GM12865 (cell line): ENCODE data around the gene MRPS12.

Experiments
- DNase-seq: peaks from one replicate; pipeline ENCODE4 v3.0.0; 2010; ENCODE audit warnings: low read depth
- H3K4me3 ChIP-seq: 2 replicates; pipeline ENCODE4 v1.5.1; 2011; ENCODE audit warnings: mild to moderate bottlenecking, low read depth, low read length, control low read depth
- CTCF ChIP-seq: IDR thresholded peaks from 2 replicates; pipeline ENCODE4 v1.5.1; 2011; ENCODE audit warnings: low read length, control low read depth, low read depth, inconsistent platforms; ENCODE audit not compliant: insufficient read depth; ENCODE audit errors: missing control alignments

Gene MRPS12

GRCh38 chr19:38922482-38922881 lies 8.3 kb upstream of the MRPS12 start:
- no peak for TF ChIP-seq CTCF
- DNase-seq = no peak

GRCh38 chr19:38924388-38924787 lies 6.4 kb upstream of the MRPS12 start:
- DNase-seq = no peak
- TF ChIP-seq CTCF = no peak
- no peak overlapping the region for H3K4me3 ChIP-seq

More at GRCh38 chr19:38922482-38922881, 8.3 kb upstream of the MRPS12 start:
- H3K4me3 ChIP-seq = no peak overlapping the region

GRCh38 chr19:38928391-38929001 lies 2.2 kb upstream of the MRPS12 start:
- no peak for DNase-seq
- no peak for TF ChIP-seq CTCF
- H3K4me3 ChIP-seq = no peak overlapping the region

- DNase-seq = peak; percentile 96
- peak; percentile 99 for TF ChIP-seq CTCF
- peak within 1 kb of the TSS; percentile 90 for H3K4me3 ChIP-seq
Measured at GRCh38 chr19:38929929-38930775, 592 bp upstream of the MRPS12 start, which contains the start of gene SARS2. TSS of gene SARS2 (minus strand) at chr19:38930763. CDS start at chr19:38930736, 27 bp downstream.

- no peak for TF ChIP-seq CTCF
- H3K4me3 ChIP-seq = peak overlapping the region; percentile 90
- DNase-seq = no peak
Measured at GRCh38 chr19:38931521-38931793, 713 bp downstream of the MRPS12 start.

GRCh38 chr19:38932425-38933179 lies 1.9 kb downstream of the MRPS12 start:
- H3K4me3 ChIP-seq = no peak overlapping the region
- peak; percentile 72 for DNase-seq
- peak; percentile 41 for TF ChIP-seq CTCF
